CD4-positive, alpha-beta T cell treated with Interleukin-15 for 1 hour (primary cell): Measurements from ENCODE around the gene CYP2C18.
"Not testable (repeated sequence)": the region's sequence is repeated elsewhere in the genome, so short reads cannot be mapped to it uniquely, and the experiment has no call there.

ENCODE experiments used
- DNase-seq: peaks from one replicate; pipeline ENCODE4 v3.0.0-alpha.2; 2020

The CYP2C18 gene

GRCh38 chr10:94683214-94684054 lies at the start of gene CYP2C18:
Gene CYP2C18 (plus strand): TSS chr10:94683729. CDS start chr10:94683820, 91 bp downstream.
- no peak for DNase-seq

GRCh38 chr10:94638097-94638496 lies 45.4 kb upstream of the CYP2C18 start:
- DNase-seq: not testable (repeated sequence)

- DNase-seq: no peak
Observed at GRCh38 chr10:94639902-94640301, 43.6 kb upstream of the CYP2C18 start.

GRCh38 chr10:94640562-94640961 lies 43.0 kb upstream of the CYP2C18 start:
- no peak for DNase-seq

- no peak for DNase-seq
Observed at GRCh38 chr10:94641480-94641879, 42.0 kb upstream of the CYP2C18 start.

- no peak for DNase-seq
Observed at GRCh38 chr10:94644352-94644751, 39.2 kb upstream of the CYP2C18 start.

- DNase-seq: no peak
Observed at GRCh38 chr10:94645285-94645684, 38.2 kb upstream of the CYP2C18 start.

GRCh38 chr10:94655201-94655600 lies 28.3 kb upstream of the CYP2C18 start:
- DNase-seq: not testable (repeated sequence)

GRCh38 chr10:94663061-94663460 lies 20.5 kb upstream of the CYP2C18 start:
- DNase-seq: not testable (repeated sequence)

GRCh38 chr10:94666391-94667102 lies 17.0 kb upstream of the CYP2C18 start:
- no peak for DNase-seq

GRCh38 chr10:94673614-94674321 lies 9.8 kb upstream of the CYP2C18 start:
- DNase-seq: no peak

- DNase-seq: no peak
Observed at GRCh38 chr10:94676496-94676895, 7.0 kb upstream of the CYP2C18 start.

- no peak for DNase-seq
Observed at GRCh38 chr10:94677691-94678090, 5.8 kb upstream of the CYP2C18 start.

- no peak for DNase-seq
Observed at GRCh38 chr10:94678475-94678874, 5.1 kb upstream of the CYP2C18 start.

GRCh38 chr10:94680544-94680943 lies 3.0 kb upstream of the CYP2C18 start:
- DNase-seq: no peak

GRCh38 chr10:94682636-94683035 lies 893 bp upstream of the CYP2C18 start:
- not testable (repeated sequence) for DNase-seq

- DNase-seq: no peak
Observed at GRCh38 chr10:94687625-94688248, 4.2 kb downstream of the CYP2C18 start.

GRCh38 chr10:94706089-94706488 lies 22.6 kb downstream of the CYP2C18 start:
- DNase-seq: no peak

GRCh38 chr10:94710578-94710977 lies 27.0 kb downstream of the CYP2C18 start:
- DNase-seq: no peak

GRCh38 chr10:94725871-94726270 lies 42.3 kb downstream of the CYP2C18 start:
- no peak for DNase-seq

GRCh38 chr10:94735197-94735596 lies 51.7 kb downstream of the CYP2C18 start:
- no peak for DNase-seq

- no peak for DNase-seq
Observed at GRCh38 chr10:94738588-94738987, 55.1 kb downstream of the CYP2C18 start.

- DNase-seq: no peak
Observed at GRCh38 chr10:94747137-94747536, 63.6 kb downstream of the CYP2C18 start.
